Lower leg skin (tissue), 3 donors: ENCODE results near the gene HPS5.

Source experiments
- CTCF ChIP-seq, 3 donors: fragments of 450-650 bp; IDR thresholded peaks; one replicate each; pipeline ENCODE4 v1.5.1; 2016; ENCODE audit warnings: antibody characterized with exemption in 3 of 3, mild to moderate bottlenecking in 3 of 3, moderate library complexity in 2 of 3
- POLR2A ChIP-seq, 2 donors: fragments of 450-650 bp; IDR thresholded peaks; one replicate each; pipeline ENCODE4 v1.6.1; 2016 to 2017; ENCODE audit warnings: antibody characterized with exemption in 2 of 2, mild to moderate bottlenecking in 1 of 2, moderate library complexity in 1 of 2

GRCh38 chr11:18361154-18361553 lies 39.2 kb upstream of the HPS5 start:
- TF ChIP-seq CTCF (IDR thresholded peaks at IDR 0.05) (no peak), POLR2A (IDR thresholded peaks at IDR 0.05) (no peak)
